HG02798 (cell line): ENCODE data around the gene EIF4H.
"Not testable (repeated sequence)": the region's sequence is repeated elsewhere in the genome, so short reads cannot be mapped to it uniquely, and the experiment has no call there.

Experiments used
- ATAC-seq: cut with Tn5 transposase; IDR thresholded peaks from one replicate; pipeline ENCODE4 v1.9.1; 2021; ENCODE audit warnings: mild to moderate bottlenecking; ENCODE audit not compliant: unreplicated experiment, poor library complexity

EIF4H gene

GRCh38 chr7:74173866-74174605 is at the start of gene EIF4H:
Gene EIF4H, plus strand, starts transcription at chr7:74174356. Its CDS starts 28 bp downstream, at chr7:74174384.
- peak; percentile 88 for ATAC-seq

GRCh38 chr7:74126220-74126880 is 47.8 kb upstream of the EIF4H start:
- no peak for ATAC-seq

- no peak for ATAC-seq
Observed at GRCh38 chr7:74129887-74130286, 44.3 kb upstream of the EIF4H start.

GRCh38 chr7:74130518-74130917 is 43.6 kb upstream of the EIF4H start:
- ATAC-seq, result no peak

GRCh38 chr7:74134117-74134620 is 40.0 kb upstream of the EIF4H start:
- no peak for ATAC-seq

GRCh38 chr7:74138334-74138867 is 35.8 kb upstream of the EIF4H start:
- ATAC-seq, result no peak

- ATAC-seq, result no peak
Observed at GRCh38 chr7:74138945-74139843, 35.0 kb upstream of the EIF4H start.

GRCh38 chr7:74141705-74142104 is 32.5 kb upstream of the EIF4H start:
- no peak for ATAC-seq

- no peak for ATAC-seq
Observed at GRCh38 chr7:74143383-74143782, 30.8 kb upstream of the EIF4H start.

- no peak for ATAC-seq
Observed at GRCh38 chr7:74148491-74148890, 25.7 kb upstream of the EIF4H start.

GRCh38 chr7:74149071-74149470 is 25.1 kb upstream of the EIF4H start:
- ATAC-seq, result no peak

- ATAC-seq, result no peak
Observed at GRCh38 chr7:74149603-74150002, 24.6 kb upstream of the EIF4H start.

- no peak for ATAC-seq
Observed at GRCh38 chr7:74153736-74154135, 20.4 kb upstream of the EIF4H start.

GRCh38 chr7:74155810-74156395 is 18.3 kb upstream of the EIF4H start:
- ATAC-seq, result no peak

- ATAC-seq, result no peak
Observed at GRCh38 chr7:74157605-74158004, 16.6 kb upstream of the EIF4H start.

GRCh38 chr7:74164985-74165456 is 9.1 kb upstream of the EIF4H start:
- no peak for ATAC-seq

- ATAC-seq, result no peak
Observed at GRCh38 chr7:74165867-74166593, 8.1 kb upstream of the EIF4H start.

- not testable (repeated sequence) for ATAC-seq
Observed at GRCh38 chr7:74167324-74167723, 6.8 kb upstream of the EIF4H start.

GRCh38 chr7:74173074-74173473 is 1.1 kb upstream of the EIF4H start:
- ATAC-seq, result no peak
